Stomach (tissue), 9 donors: ENCODE measurements around the gene TNRC6B. TPM values are rescaled to one million over a fixed set of nuclear protein-coding genes. Genes with fewer than 3 reads are reported as not detected.

ENCODE experiments used
- DNase-seq, 2 donors: peaks; one replicate each; pipeline versions ENCODE4 v3.0.0 to v3.0.0-alpha.2; 2013 to 2019
- H3K27ac ChIP-seq, 5 donors: fragments of 200-600 bp in 4 of 5; sonication (generic) in 4 of 5; one replicate each; pipeline ENCODE4 v1.5.1; 2013 to 2019; ENCODE audit warnings: mild to moderate bottlenecking in 1 of 5, moderate library complexity in 1 of 5
- H3K27me3 ChIP-seq, 3 donors: fragments of 200-600 bp; sonication (generic); one replicate each; pipeline ENCODE4 v1.5.1; 2017 to 2019; ENCODE audit warnings: mixed run types in 1 of 3
- H3K36me3 ChIP-seq, 4 donors: fragments of 200-600 bp; sonication (generic); 1 replicate in 3 of 4; 2 replicates in 1 of 4; pipeline ENCODE4 v1.5.1; 2016 to 2019
- H3K4me1 ChIP-seq, 4 donors: fragments of 200-600 bp; sonication (generic); one replicate each; pipeline ENCODE4 v1.5.1; 2016 to 2019
- H3K4me3 ChIP-seq, 4 donors: fragments of 200-600 bp; sonication (generic) in 3 of 4; one replicate each; pipeline ENCODE4 v1.5.1; 2016 to 2019; ENCODE audit warnings: mild to moderate bottlenecking in 1 of 4
- H3K9me3 ChIP-seq, 4 donors: fragments of 200-600 bp; sonication (generic); one replicate each; pipeline ENCODE4 v1.5.1; 2016 to 2019
- EP300 ChIP-seq: sonication (generic); formaldehyde crosslinking; IDR thresholded peaks from one replicate; pipeline ENCODE4 v1.6.1; 2017; ENCODE audit warnings: antibody characterized with exemption
- POLR2A ChIP-seq, 4 donors: fragments of 450-650 bp; IDR thresholded peaks; one replicate each; pipeline ENCODE4 v1.6.1; 2016; ENCODE audit warnings: antibody characterized with exemption in 4 of 4, control low read depth in 2 of 4, mild to moderate bottlenecking in 1 of 4, moderate library complexity in 1 of 4
- POLR2AphosphoS5 ChIP-seq, 3 donors: sonication (generic); formaldehyde crosslinking; IDR thresholded peaks; one replicate each; pipeline ENCODE4 v1.6.1; 2016; ENCODE audit warnings: antibody characterized with exemption in 3 of 3
- WGBS, 5 donors: extraction: QIAGEN DNeasy Blood & Tissue Kit in 3 of 5; methylation state at CpG; one replicate each; pipeline versions ENCODE4 v1.1.5 to v1.1.7; 2013 to 2018; 5-methylcytosine and 5-hydroxymethylcytosine counted together
- intact Hi-C: fragments of 100-400 bp; cut with DNase I; formaldehyde crosslinking; loops from one replicate; pipeline ENCODE4 v1.15.1; 2023; ENCODE audit warnings: low total_unique reads
- polyA plus RNA-seq, 3 donors: library from polyadenylated mRNA; stranded (reverse); fragments of 200-250 nt; gene quantifications; one replicate each; pipeline ENCODE4 v1.2.3, GENCODE V29; 2013
- total RNA-seq, 5 donors: library from RNA; depleted of rRNA; stranded (reverse); fragments of >200 nt; gene quantifications; one replicate each; pipeline versions ENCODE4 v1.1.0 to v1.2.3, GENCODE V29; 2014 to 2016
- TF ChIP-seq, protein P1 (sequence below), 7 experiments: fragments of 450-650 bp in 4 of 7; fragments of 200-600 bp in 3 of 7; sonication (generic) in 3 of 7; IDR thresholded peaks; one replicate each; pipeline ENCODE4 v1.5.1; 2016 to 2019; ENCODE audit warnings: antibody characterized with exemption in 7 of 7, control low read depth in 2 of 7, mild to moderate bottlenecking in 1 of 7
- donor health status: healthy with polysubstance abuse.
- donor health status: Bipolar disorder and iron deficiency.
- donor health status: healthy.

The TNRC6B gene
- total and polyA plus RNA-seq, 8 donors: 0.88 to 316 (median 18.0) TPM

DNA sequence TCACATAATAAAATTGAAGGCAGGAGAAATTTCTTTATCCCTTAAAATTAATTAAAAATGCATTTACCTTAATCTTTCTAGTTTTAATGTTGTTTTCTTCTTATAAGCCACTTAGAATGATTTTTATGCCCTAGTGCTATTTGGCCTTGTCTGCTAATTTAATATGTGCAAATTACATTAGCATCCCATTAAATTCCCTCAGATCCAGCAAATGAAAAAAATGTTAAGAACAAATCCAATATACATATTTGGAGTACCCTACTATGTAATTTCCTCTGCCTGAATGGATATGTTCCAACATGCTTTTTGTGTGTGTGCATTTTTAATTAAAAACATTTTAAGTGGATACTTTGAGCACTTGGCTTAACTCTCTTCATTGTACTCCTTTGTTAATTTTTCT lies 56.9 kb downstream of the TNRC6B start:
- Histone ChIP-seq H3K4me1 (peaks cover 19 to 40% (median 31%) of the 10 kb centered on the region in 4 donors), H3K9me3 (no peaks in the 10 kb centered on the region), H3K4me3 (no peak overlapping the region), H3K27ac (no peak overlapping the region), H3K36me3 (peaks cover 0 to 26% (median 18%) of the 10 kb centered on the region in 4 donors), H3K27me3 (no peaks in the 10 kb centered on the region)
- no peak for TF ChIP-seq POLR2A (IDR thresholded peaks at IDR 0.05)
- TF ChIP-seq, protein P1, sequence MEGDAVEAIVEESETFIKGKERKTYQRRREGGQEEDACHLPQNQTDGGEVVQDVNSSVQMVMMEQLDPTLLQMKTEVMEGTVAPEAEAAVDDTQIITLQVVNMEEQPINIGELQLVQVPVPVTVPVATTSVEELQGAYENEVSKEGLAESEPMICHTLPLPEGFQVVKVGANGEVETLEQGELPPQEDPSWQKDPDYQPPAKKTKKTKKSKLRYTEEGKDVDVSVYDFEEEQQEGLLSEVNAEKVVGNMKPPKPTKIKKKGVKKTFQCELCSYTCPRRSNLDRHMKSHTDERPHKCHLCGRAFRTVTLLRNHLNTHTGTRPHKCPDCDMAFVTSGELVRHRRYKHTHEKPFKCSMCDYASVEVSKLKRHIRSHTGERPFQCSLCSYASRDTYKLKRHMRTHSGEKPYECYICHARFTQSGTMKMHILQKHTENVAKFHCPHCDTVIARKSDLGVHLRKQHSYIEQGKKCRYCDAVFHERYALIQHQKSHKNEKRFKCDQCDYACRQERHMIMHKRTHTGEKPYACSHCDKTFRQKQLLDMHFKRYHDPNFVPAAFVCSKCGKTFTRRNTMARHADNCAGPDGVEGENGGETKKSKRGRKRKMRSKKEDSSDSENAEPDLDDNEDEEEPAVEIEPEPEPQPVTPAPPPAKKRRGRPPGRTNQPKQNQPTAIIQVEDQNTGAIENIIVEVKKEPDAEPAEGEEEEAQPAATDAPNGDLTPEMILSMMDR (IDR thresholded peaks at IDR 0.05): no peak
- no peak for TF ChIP-seq POLR2AphosphoS5 (IDR thresholded peaks at IDR 0.05)
- no peak for TF ChIP-seq EP300
- DNase-seq: no peak
- intact Hi-C loops: no loop called here

DNA sequence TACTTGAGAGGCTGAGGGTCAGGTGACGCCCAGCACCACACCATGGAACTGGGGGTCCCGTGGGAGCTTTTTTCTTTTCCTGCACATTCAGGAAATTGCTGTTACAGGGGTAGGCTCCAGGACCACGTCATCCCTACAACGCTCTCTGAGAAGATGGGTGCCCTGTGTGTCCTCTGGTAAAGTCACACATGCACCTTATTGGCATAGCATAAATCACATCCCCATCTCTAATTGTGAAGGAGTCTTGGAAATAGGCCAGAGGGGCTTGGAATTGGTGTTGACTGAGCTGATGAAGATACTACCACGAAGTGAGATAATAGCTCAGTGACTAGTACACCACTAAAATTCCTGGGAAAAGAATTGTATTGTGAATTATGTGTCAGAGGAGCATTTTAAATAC lies 57.6 kb downstream of the TNRC6B start:
- H3K4me3 ChIP-seq: no peak overlapping the region
- WGBS, 5 donors: 34 to 82% (median 58%) methylated on average over 5 of the region's 5 CpGs
- H3K4me1 ChIP-seq: peaks cover 25 to 46% (median 36%) of the 10 kb centered on the region in 4 donors
- DNase-seq: no peak
- H3K36me3 ChIP-seq: peaks cover 0 to 24% (median 17%) of the 10 kb centered on the region in 4 donors
- H3K27me3 ChIP-seq: no peaks in the 10 kb centered on the region
- intact Hi-C loops: no loop called here
- H3K27ac ChIP-seq: no peak overlapping the region
- TF ChIP-seq EP300 (no peak), POLR2A (IDR thresholded peaks at IDR 0.05) (no peak), POLR2AphosphoS5 (IDR thresholded peaks at IDR 0.05) (no peak)
- TF ChIP-seq, protein P1 (IDR thresholded peaks at IDR 0.05): no peak
- no peaks in the 10 kb centered on the region for H3K9me3 ChIP-seq

DNA sequence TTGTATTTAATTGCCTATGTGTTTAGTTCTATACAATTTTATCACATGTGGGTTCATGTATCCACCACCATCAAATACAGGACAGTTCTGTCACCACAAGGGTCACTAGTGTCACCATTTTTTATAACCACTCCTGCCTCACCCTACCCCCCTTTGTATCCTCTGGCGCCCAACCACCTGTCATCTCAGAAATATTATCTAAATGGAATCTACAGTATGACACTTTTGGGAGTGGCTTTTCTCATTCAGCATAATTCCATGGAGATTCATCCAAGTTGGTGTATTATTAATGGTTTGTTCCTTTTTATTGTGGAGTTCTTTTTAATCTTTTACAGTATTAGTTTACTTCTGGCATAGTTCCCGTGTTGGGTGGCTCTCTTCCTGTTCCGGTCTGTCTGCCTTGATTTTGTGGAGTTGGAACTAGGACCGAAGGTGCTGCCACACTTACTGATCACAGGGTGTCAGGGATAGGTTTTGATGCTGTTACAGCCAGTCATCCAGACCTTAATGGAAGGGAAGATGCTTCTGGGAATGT lies 58.5 kb downstream of the TNRC6B start:
- intact Hi-C loops: no loop called here
- Histone ChIP-seq H3K27ac (no peak overlapping the region), H3K4me1 (peaks cover 32 to 55% (median 45%) of the 10 kb centered on the region in 4 donors), H3K9me3 (no peaks in the 10 kb centered on the region), H3K27me3 (no peaks in the 10 kb centered on the region), H3K36me3 (peaks cover 0 to 21% (median 16%) of the 10 kb centered on the region in 4 donors), H3K4me3 (no peak overlapping the region)
- TF ChIP-seq EP300 (no peak), POLR2AphosphoS5 (IDR thresholded peaks at IDR 0.05) (no peak), POLR2A (IDR thresholded peaks at IDR 0.05) (no peak)
- TF ChIP-seq, protein P1 (IDR thresholded peaks at IDR 0.05): no peak
- WGBS, 5 donors: 46 to 68% (median 56%) methylated on average over 4 of the region's 4 CpGs
- no peak for DNase-seq

DNA sequence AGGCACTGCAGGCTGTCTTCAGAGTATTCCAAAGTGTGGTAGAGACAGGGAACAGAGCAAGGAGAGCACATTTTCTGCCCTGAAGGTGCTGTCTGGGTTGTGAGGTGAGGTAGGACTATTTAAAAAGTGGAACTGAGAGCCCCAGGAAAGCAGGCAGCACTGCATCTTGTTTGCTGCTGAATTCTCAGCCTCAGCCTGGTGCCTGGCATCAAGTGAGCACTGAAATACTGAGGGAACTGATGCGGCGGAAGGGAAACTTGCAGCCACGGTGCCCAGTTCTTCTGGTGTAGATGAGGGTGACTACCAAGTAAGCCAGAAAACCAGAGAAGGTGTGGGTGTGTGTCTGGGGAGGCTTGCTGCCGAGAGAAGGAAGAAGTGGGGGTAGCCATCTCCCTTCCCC lies 59.5 kb downstream of the TNRC6B start:
- Histone ChIP-seq H3K4me3 (no peak overlapping the region), H3K9me3 (no peaks in the 10 kb centered on the region), H3K27ac (no peak overlapping the region), H3K27me3 (no peaks in the 10 kb centered on the region), H3K4me1 (peaks cover 32 to 65% (median 51%) of the 10 kb centered on the region in 4 donors), H3K36me3 (peaks cover 0 to 19% (median 11%) of the 10 kb centered on the region in 4 donors)
- TF ChIP-seq, protein P1 (IDR thresholded peaks at IDR 0.05): no peak
- TF ChIP-seq POLR2A (IDR thresholded peaks at IDR 0.05): no peak
- TF ChIP-seq POLR2AphosphoS5 (IDR thresholded peaks at IDR 0.05): no peak
- no peak for TF ChIP-seq EP300
- no peak for DNase-seq
- intact Hi-C loops: no loop called here
- WGBS, 5 donors: 81 to 95% (median 91%) methylated on average over 4 of the region's 4 CpGs
